GM13977 (cell line): ENCODE data around the gene LDLRAD4.

ENCODE experiments used
- DNase-seq: peaks from one replicate; pipeline ENCODE4 v3.0.0; 2012; ENCODE audit warnings: low spot score
- CTCF ChIP-seq: IDR thresholded peaks from 2 replicates; pipeline ENCODE4 v1.5.1; 2012; ENCODE audit warnings: mild to moderate bottlenecking, control low read depth; ENCODE audit not compliant: insufficient read depth; ENCODE audit errors: extremely low read depth, missing control alignments
- in situ Hi-C: fragments of 300-500 bp; cut with MboI; formaldehyde crosslinking; loops from one replicate; pipeline ENCODE4 v1.12.0; 2022; ENCODE audit warnings: low sequenced_read_pairs, low pct_unique_long_range_greater_than_20kb, mixed read lengths, inconsistent platforms; ENCODE audit not compliant: unreplicated experiment

Gene LDLRAD4

DNA sequence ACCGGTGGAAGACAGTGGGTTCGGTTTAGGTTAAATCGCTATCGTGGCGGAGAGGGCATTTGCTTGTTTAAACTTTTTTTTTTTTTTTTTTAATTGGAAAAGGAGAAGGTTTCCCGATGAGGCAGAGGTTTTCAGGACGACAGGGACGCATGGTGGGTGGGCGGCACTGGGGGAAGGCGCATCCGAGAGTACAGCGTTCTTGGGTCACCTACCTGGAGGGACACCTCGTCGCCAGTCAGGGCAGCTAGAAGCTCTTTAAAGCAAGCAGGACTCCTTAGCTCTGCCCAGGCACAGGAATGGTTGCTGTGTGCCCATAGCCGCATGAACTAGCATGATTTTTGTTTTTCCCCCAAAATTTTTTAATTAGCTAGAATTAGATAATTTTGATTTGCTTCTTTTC, 437 bp downstream of the LDLRAD4 start:
- no peak for TF ChIP-seq CTCF
- DNase-seq = no peak
- in situ Hi-C loops = no loop called here

- in situ Hi-C loops = no loop called here
- no peak for TF ChIP-seq CTCF
- no peak for DNase-seq
Measured at GRCh38 chr18:13219593-13220159, 1.1 kb downstream of the LDLRAD4 start.

DNA sequence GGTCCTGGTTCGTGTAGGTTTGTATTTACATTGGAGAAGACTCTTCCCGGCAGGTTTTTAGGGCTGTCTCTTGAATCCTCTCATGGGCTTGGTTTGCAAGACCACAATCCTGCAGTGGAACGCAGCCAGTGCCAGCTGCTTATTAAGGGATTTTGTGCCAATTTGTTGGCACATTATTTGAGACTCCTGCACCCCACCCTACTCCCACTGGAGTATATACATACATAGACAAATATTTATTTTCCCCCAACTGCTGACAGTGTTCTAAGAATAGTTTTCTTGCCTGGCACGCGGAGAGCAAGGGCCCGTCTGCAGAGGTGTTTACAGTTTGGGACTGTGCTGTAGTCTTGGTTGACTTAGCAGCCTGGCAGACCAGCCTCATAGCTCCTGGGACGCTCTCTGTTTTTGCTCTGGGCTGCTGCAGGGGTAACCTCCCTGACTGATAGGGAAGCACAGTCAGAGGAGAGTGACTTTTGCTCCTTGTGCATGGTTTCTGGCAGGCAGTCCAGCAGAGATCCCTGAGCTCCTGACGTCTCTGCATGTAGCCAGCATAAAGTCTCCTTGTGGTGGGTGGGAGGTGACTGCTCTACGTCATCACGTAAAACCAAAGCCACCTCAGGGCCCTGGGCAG, 1.9 kb downstream of the LDLRAD4 start:
- no peak for TF ChIP-seq CTCF
- in situ Hi-C loops = no loop called here
- no peak for DNase-seq

GRCh38 chr18:13221869-13222855, 3.6 kb downstream of the LDLRAD4 start:
- DNase-seq = no peak
- in situ Hi-C loops = no loop called here
- TF ChIP-seq CTCF = no peak

- no peak for TF ChIP-seq CTCF
- in situ Hi-C loops = no loop called here
- no peak for DNase-seq
Measured at GRCh38 chr18:13222856-13223281, 4.3 kb downstream of the LDLRAD4 start.

DNA sequence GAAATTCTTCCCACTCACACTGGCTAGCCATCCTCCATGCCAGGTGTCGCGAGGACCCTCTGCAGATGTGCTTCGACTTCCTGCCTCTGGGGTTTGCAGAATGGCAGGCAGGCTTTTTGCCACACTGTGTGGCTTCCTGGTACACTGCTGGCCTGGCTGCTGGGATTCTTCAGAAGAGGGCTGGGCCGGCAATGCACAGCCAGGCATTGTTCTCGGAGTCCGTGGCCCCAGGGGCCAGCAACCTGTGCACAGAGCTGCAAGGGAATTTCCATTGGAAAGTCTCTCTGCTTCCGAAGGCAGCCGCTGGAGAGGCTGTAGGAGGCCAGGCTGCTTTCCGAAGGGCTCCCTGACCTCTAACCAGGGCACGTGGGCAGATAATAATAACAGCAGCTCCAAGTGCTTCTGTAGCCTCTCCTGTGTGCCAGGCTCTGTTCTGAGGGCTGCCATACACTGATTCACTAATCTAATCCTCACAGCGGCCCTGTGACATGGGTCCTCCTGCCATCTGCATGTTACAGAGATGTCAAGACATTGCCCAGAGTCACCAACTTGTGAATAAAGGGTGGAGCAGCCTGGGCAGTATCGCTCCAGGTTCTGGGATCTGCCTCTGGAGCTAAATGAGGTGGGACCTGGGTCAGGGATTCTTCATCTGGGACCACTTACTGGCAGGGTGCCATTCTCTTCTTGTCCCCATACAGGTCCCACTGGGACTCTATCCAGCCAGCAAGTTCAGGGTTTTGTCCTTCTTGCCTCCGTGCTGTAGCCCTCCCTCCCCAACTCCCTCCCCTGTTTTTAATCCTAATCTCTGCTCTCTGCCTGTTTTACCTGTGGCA, 5.0 kb downstream of the LDLRAD4 start:
- DNase-seq = no peak
- in situ Hi-C loops = no loop called here
- no peak for TF ChIP-seq CTCF
